GM23338 (cell line): ENCODE results near the gene RPS8. TPM values are rescaled to one million over a fixed set of nuclear protein-coding genes. Genes with fewer than 3 reads are reported as not detected.

Experiments
- ATAC-seq: fragments of 200-7000 bp; cut with Tn5 transposase; 3 replicates; pipeline ENCODE4 v1.9.1; 2020
- DNase-seq: peaks from one replicate; pipeline ENCODE4 v3.0.0-alpha.2; 2015; ENCODE audit warnings: low spot score
- H2AFZ ChIP-seq: fragments of 200-600 bp; sonication (generic); 2 replicates; pipeline ENCODE4 v1.8.0; 2016; ENCODE audit warnings: antibody characterized with exemption, mild to moderate bottlenecking, moderate library complexity
- H3F3A ChIP-seq: fragments of 200-600 bp; sonication (generic); replicated peaks from 2 replicates; pipeline ENCODE4 v1.8.0; 2017; ENCODE audit warnings: antibody characterized with exemption, mixed run types, low read depth
- H3K27ac ChIP-seq: fragments of 200-600 bp; sonication (generic); 2 replicates; pipeline ENCODE4 v1.6.1; 2016; ENCODE audit warnings: low read depth
- H3K27me3 ChIP-seq: fragments of 200-600 bp; sonication (generic); 2 replicates; pipeline ENCODE4 v1.8.0; 2016; ENCODE audit warnings: mild to moderate bottlenecking, mixed run types, moderate library complexity; ENCODE audit not compliant: insufficient read depth
- H3K36me3 ChIP-seq: fragments of 200-600 bp; sonication (generic); 2 replicates; pipeline ENCODE4 v1.8.0; 2016; ENCODE audit warnings: mild to moderate bottlenecking; ENCODE audit not compliant: insufficient read depth
- H3K4me1 ChIP-seq: fragments of 200-600 bp; sonication (generic); 2 replicates; pipeline ENCODE4 v1.8.0; 2016; ENCODE audit warnings: mild to moderate bottlenecking, moderate library complexity; ENCODE audit not compliant: insufficient read depth
- H3K4me2 ChIP-seq: fragments of 200-600 bp; sonication (generic); 2 replicates; pipeline ENCODE4 v1.7.1; 2017; ENCODE audit warnings: mixed run types
- H3K4me3 ChIP-seq: fragments of 200-600 bp; sonication (generic); 2 replicates; pipeline ENCODE4 v1.6.1; 2016; ENCODE audit warnings: mixed run types
- H3K79me2 ChIP-seq: fragments of 200-600 bp; sonication (generic); replicated peaks from 2 replicates; pipeline ENCODE4 v1.8.0; 2017; ENCODE audit warnings: mild to moderate bottlenecking; ENCODE audit not compliant: insufficient read depth
- H3K9me2 ChIP-seq: fragments of 200-600 bp; sonication (generic); 2 replicates; pipeline ENCODE4 v1.8.0; 2017; ENCODE audit not compliant: insufficient read depth
- H4K20me1 ChIP-seq: fragments of 200-600 bp; sonication (generic); replicated peaks from 2 replicates; pipeline ENCODE4 v1.8.0; 2017; ENCODE audit warnings: mild to moderate bottlenecking; ENCODE audit not compliant: insufficient read depth
- H3K27ac Mint-ChIP-seq: 2 replicates; pipeline ENCODE4 v1.8.0; 2020; ENCODE audit warnings: inconsistent platforms, mild to moderate bottlenecking, moderate library complexity, mixed read lengths
- H3K27me3 Mint-ChIP-seq: 3 replicates; pipeline ENCODE4 v1.8.0; 2022; ENCODE audit warnings: low read depth, mild to moderate bottlenecking, moderate library complexity, mixed read lengths, inconsistent platforms; ENCODE audit not compliant: insufficient read depth, poor library complexity
- H3K36me3 Mint-ChIP-seq: 3 replicates; pipeline ENCODE4 v1.8.0; 2021; ENCODE audit warnings: low read depth, mild to moderate bottlenecking, inconsistent platforms, moderate library complexity, mixed read lengths
- H3K4me1 Mint-ChIP-seq: 3 replicates; pipeline ENCODE4 v1.8.0; 2020; ENCODE audit warnings: mild to moderate bottlenecking, inconsistent platforms, mixed read lengths
- H3K4me3 Mint-ChIP-seq: 3 replicates; pipeline ENCODE4 v1.8.0; 2021; ENCODE audit warnings: moderate library complexity, mild to moderate bottlenecking, inconsistent platforms, mixed read lengths
- H3K9me3 Mint-ChIP-seq: 3 replicates; pipeline ENCODE4 v1.8.0; 2020; ENCODE audit warnings: moderate library complexity, mild to moderate bottlenecking, inconsistent platforms, mixed read lengths
- CREB1 ChIP-seq: fragments of 250-450 bp; sonication (Bioruptor Pico); IDR thresholded peaks from 2 replicates; pipeline ENCODE4 v1.5.0; 2020; ENCODE audit warnings: low read depth, mild to moderate bottlenecking, moderate library complexity
- CTCF ChIP-seq, 2 experiments: fragments of 200-600 bp in 1 of 2; sonication (generic) in 1 of 2; conservative IDR thresholded peaks; 2 replicates each; pipeline versions ENCODE4 v1.5.1 to v1.6.1; 2016 to 2017; ENCODE audit warnings: antibody characterized with exemption in 2 of 2, low read depth in 2 of 2, mild to moderate bottlenecking in 2 of 2, moderate library complexity in 1 of 2
- ETS1 ChIP-seq: IDR thresholded peaks from 2 replicates; pipeline ENCODE4 v1.6.1; 2016; ENCODE audit warnings: antibody characterized with exemption
- EZH2 ChIP-seq: fragments of 200-600 bp; sonication (generic); IDR thresholded peaks from one replicate; pipeline ENCODE4 v1.8.0; 2017; ENCODE audit warnings: antibody characterized with exemption, mild to moderate bottlenecking, low read depth; ENCODE audit not compliant: unreplicated experiment
- EZH2phosphoT487 ChIP-seq: fragments of 200-600 bp; sonication (generic); IDR thresholded peaks from one replicate; pipeline ENCODE4 v1.8.1; 2018; ENCODE audit warnings: antibody characterized with exemption; ENCODE audit not compliant: unreplicated experiment
- JUNB ChIP-seq: IDR thresholded peaks from one replicate; pipeline ENCODE4 v1.6.1; 2016; ENCODE audit warnings: antibody characterized with exemption; ENCODE audit not compliant: unreplicated experiment
- NANOG ChIP-seq: IDR thresholded peaks from 2 replicates; pipeline ENCODE4 v1.6.1; 2016; ENCODE audit warnings: antibody characterized with exemption, borderline replicate concordance
- POLR2AphosphoS5 ChIP-seq: IDR thresholded peaks from 2 replicates; pipeline ENCODE4 v1.6.1; 2016; ENCODE audit warnings: antibody characterized with exemption, low read depth
- REST ChIP-seq: IDR thresholded peaks from one replicate; pipeline ENCODE4 v1.6.1; 2018; ENCODE audit warnings: antibody characterized with exemption; ENCODE audit not compliant: unreplicated experiment
- STAT1 ChIP-seq: IDR thresholded peaks from one replicate; pipeline ENCODE4 v1.6.1; 2016; ENCODE audit warnings: antibody characterized with exemption; ENCODE audit not compliant: unreplicated experiment
- ZNF331 ChIP-seq: fragments of 250-450 bp; sonication (Bioruptor Pico); IDR thresholded peaks from 2 replicates; pipeline ENCODE4 v1.5.0; 2020; ENCODE audit warnings: low read depth, mild to moderate bottlenecking, moderate library complexity
- ZNF462 ChIP-seq: fragments of 250-450 bp; sonication (Bioruptor Pico); IDR thresholded peaks from 2 replicates; pipeline ENCODE4 v1.5.0; 2020; ENCODE audit warnings: mild to moderate bottlenecking, moderate library complexity
- polyA plus RNA-seq: library from polyadenylated mRNA; unstranded; fragments of >200 nt; fragmentation: Nextera tagmentation; extraction: Ambion mirVana; gene quantifications from 2 replicates; pipeline ENCODE4 v1.2.1, GENCODE V29; 2016
- total RNA-seq: library from RNA; depleted of rRNA; stranded (reverse); fragments of >200 nt; shearing (Covaris generic); gene quantifications from 2 replicates; pipeline ENCODE4 v1.2.3, GENCODE V29; 2014

RPS8 gene
- total and polyA plus RNA-seq, 2 experiments from 2014 or later, result 1,756 to 2,427 TPM

GRCh38 chr1:44778705-44779576 lies 3.6 kb downstream of the RPS8 start:
- H3K4me3 ChIP-seq, result peak overlapping the region; percentile 26; the same call in 1 of the 2 replicates
- no peaks in the 10 kb centered on the region; the same call in 2 of the 3 replicates for H3K9me3 Mint-ChIP-seq
- H3K36me3 Mint-ChIP-seq, result peaks cover 64% of the 10 kb centered on the region
- peaks cover 20% of the 10 kb centered on the region for H3K4me1 ChIP-seq
- H3K36me3 ChIP-seq, result peaks cover 37% of the 10 kb centered on the region
- ATAC-seq, result no peak
- peak overlapping the region; percentile 77; the same call in 1 of the 2 replicates for H3K27ac Mint-ChIP-seq
- H3K4me2 ChIP-seq, result no peak overlapping the region; the same call in 1 of the 2 replicates
- H3K9me2 ChIP-seq, result no peaks in the 10 kb centered on the region
- H2AFZ ChIP-seq, result no peak overlapping the region
- H3K27me3 ChIP-seq, result no peaks in the 10 kb centered on the region
- DNase-seq, result no peak
- H4K20me1 ChIP-seq, result peaks cover 35% of the 10 kb centered on the region
- H3K79me2 ChIP-seq, result peaks cover 43% of the 10 kb centered on the region
- TF ChIP-seq STAT1 (no peak), CREB1 (CRISPR knock-in tag) (no peak), CTCF (conservative IDR thresholded peaks at IDR 0.05; ENCODE audit: low read depth in 2 of 2) (no peak), POLR2AphosphoS5 (no peak), ZNF331 (CRISPR knock-in tag) (no peak), EZH2 (no peak), JUNB (no peak), NANOG (no peak), REST (no peak), EZH2phosphoT487 (no peak), ETS1 (no peak), ZNF462 (CRISPR knock-in tag) (no peak)
- H3K4me3 Mint-ChIP-seq, result peak overlapping the region; percentile 87
- H3F3A ChIP-seq, result peaks cover 80% of the 10 kb centered on the region
- H3K27me3 Mint-ChIP-seq, result peaks cover 34% of the 10 kb centered on the region
- peak overlapping the region; percentile 90 for H3K27ac ChIP-seq
- H3K4me1 Mint-ChIP-seq, result peaks cover 28% of the 10 kb centered on the region
